Esophagus squamous epithelium (tissue), 4 donors: ENCODE results near the gene CDC42BPB.

Source experiments
- CTCF ChIP-seq, 6 experiments: fragments of 450-650 bp in 4 of 6; fragments of 200-600 bp in 2 of 6; sonication (generic) in 2 of 6; IDR thresholded peaks; one replicate each; pipeline ENCODE4 v1.5.1; 2016 to 2019; ENCODE audit warnings: antibody characterized with exemption in 6 of 6, mild to moderate bottlenecking in 4 of 6, moderate library complexity in 4 of 6
- POLR2A ChIP-seq, 4 donors: fragments of 450-650 bp; IDR thresholded peaks; one replicate each; pipeline ENCODE4 v1.6.1; 2017; ENCODE audit warnings: antibody characterized with exemption in 4 of 4, mild to moderate bottlenecking in 4 of 4, moderate library complexity in 3 of 4

GRCh38 chr14:103095210-103095778 is 37.9 kb upstream of the CDC42BPB start:
- TF ChIP-seq CTCF (IDR thresholded peaks at IDR 0.05) (no peak), POLR2A (IDR thresholded peaks at IDR 0.05) (no peak)
